ENCODE results near the gene C1QL2.

Gene C1QL2

GRCh38 chr2:119178776-119179175 lies 20.2 kb upstream of the C1QL2 start:
- DNase-seq: no peak

- DNase-seq: no peak
Measured at GRCh38 chr2:119177838-119178190, 19.3 kb upstream of the C1QL2 start.

GRCh38 chr2:119177171-119177837 lies 18.8 kb upstream of the C1QL2 start:
- DNase-seq: no peak

GRCh38 chr2:119175517-119175916 lies 17.0 kb upstream of the C1QL2 start:
- no peak for DNase-seq

- DNase-seq: no peak
Measured at GRCh38 chr2:119174993-119175347, 16.4 kb upstream of the C1QL2 start.

GRCh38 chr2:119174216-119174992 lies 15.9 kb upstream of the C1QL2 start:
- DNase-seq: peak; percentile 62

GRCh38 chr2:119173556-119174060 lies 15.1 kb upstream of the C1QL2 start:
- DNase-seq: no peak

GRCh38 chr2:119170504-119170903 lies 12.0 kb upstream of the C1QL2 start:
- DNase-seq: no peak

- no peak for DNase-seq
Measured at GRCh38 chr2:119169717-119170116, 11.2 kb upstream of the C1QL2 start.

- DNase-seq: no peak
Measured at GRCh38 chr2:119160361-119160990, 1.9 kb upstream of the C1QL2 start.

- DNase-seq: no peak
Measured at GRCh38 chr2:119157850-119158511, 570 bp downstream of the C1QL2 start.

- DNase-seq: no peak
Measured at GRCh38 chr2:119156891-119157773, 1.4 kb downstream of the C1QL2 start.

GRCh38 chr2:119156105-119156890 lies 2.3 kb downstream of the C1QL2 start:
- no peak for DNase-seq

GRCh38 chr2:119155633-119156032 lies 2.9 kb downstream of the C1QL2 start:
- DNase-seq: no peak

GRCh38 chr2:119154076-119154475 lies 4.5 kb downstream of the C1QL2 start:
- no peak for DNase-seq

GRCh38 chr2:119149611-119150010 lies 8.9 kb downstream of the C1QL2 start:
- DNase-seq: no peak

- no peak for DNase-seq
Measured at GRCh38 chr2:119147776-119148715, 10.5 kb downstream of the C1QL2 start.

- no peak for DNase-seq
Measured at GRCh38 chr2:119144806-119145205, 13.7 kb downstream of the C1QL2 start.

GRCh38 chr2:119142824-119143223 lies 15.7 kb downstream of the C1QL2 start:
- DNase-seq: no peak

- no peak for DNase-seq
Measured at GRCh38 chr2:119137502-119137901, 21.0 kb downstream of the C1QL2 start.
